ENCODE results near the gene CTDSPL.
A peak's percentile ranks its signal among the peaks of the same experiment; 100 is the strongest.
"Not testable (repeated sequence)": the region's sequence is repeated elsewhere in the genome, so short reads cannot be mapped to it uniquely, and the experiment has no call there.

The CTDSPL gene

DNA sequence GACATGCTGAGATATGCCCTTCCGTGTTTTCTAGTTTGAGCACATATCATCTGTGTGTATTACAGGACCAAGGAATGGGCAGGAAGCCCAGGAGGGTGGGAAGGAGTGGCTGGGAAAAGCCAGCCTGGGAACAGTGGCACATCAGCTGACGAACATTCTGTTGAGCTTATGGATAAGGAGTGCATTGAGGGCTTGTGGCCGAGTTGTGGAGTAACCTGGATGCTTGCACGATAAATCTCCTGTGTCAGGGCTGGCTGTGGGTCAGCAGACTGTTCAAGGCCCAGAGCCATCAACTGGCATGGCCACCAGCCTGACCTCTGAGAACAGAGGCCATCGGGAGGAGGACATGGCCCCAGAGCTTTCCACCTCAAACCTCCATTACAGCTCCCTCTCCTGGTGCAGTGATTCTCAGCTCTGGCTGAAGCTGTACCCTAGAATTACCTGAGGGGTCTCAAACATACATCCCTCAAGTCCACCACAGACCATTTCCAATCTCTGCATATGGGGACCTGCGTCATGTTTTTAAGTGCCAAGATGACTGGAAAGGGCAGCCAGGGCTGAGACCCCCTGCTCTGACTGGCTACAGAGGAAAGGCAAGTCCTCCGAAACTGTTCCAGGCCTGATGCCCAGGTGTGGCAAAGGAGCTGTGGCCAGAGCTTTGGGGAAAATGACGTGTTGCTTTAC lies 124.1 kb downstream of the CTDSPL start:
- no peak for DNase-seq (ENCODE audit: low read depth in 1 of 2, low spot score in 1 of 2)

GRCh38 chr3:37986479-37987314 lies 125.0 kb downstream of the CTDSPL start:
- DNase-seq (ENCODE audit: low read depth in 1 of 2, low spot score in 1 of 2), result no peak

- DNase-seq (ENCODE audit: low read depth in 1 of 2, low spot score in 1 of 2), result no peak
Measured at GRCh38 chr3:37987315-37987697, 125.6 kb downstream of the CTDSPL start.

DNA sequence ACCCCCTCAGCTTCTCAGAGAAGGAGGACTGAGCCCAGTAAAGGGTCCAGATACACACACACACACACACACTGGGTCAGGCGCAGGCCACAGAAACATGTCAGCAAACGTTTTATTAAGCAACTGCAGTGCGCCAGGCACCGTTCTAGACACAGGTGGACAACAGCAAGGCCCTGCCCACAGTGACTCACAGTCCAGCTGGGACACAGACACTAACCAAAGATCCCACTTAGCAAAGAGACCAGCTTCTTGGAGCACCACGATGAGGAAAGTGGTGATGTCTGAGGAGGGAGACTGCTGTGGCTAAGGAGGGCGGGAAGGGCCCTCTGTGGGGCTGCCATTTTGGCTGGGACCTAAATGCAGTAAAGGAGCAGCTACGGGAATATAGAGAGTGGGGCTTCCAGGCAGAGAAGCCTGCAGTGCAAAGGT lies 126.1 kb downstream of the CTDSPL start:
- no peak for DNase-seq (ENCODE audit: low read depth in 1 of 2, low spot score in 1 of 2)

GRCh38 chr3:37988376-37988775 lies 126.7 kb downstream of the CTDSPL start:
- not testable (repeated sequence) for DNase-seq (ENCODE audit: low read depth in 1 of 2, low spot score in 1 of 2)

GRCh38 chr3:37988931-37989525 lies 127.3 kb downstream of the CTDSPL start:
- no peak for DNase-seq (ENCODE audit: low read depth in 1 of 2, low spot score in 1 of 2)

- no peak for DNase-seq (ENCODE audit: low read depth in 1 of 2, low spot score in 1 of 2)
Measured at GRCh38 chr3:37989821-37990480, 128.3 kb downstream of the CTDSPL start.

- no peak for DNase-seq (ENCODE audit: low read depth in 1 of 2, low spot score in 1 of 2)
Measured at GRCh38 chr3:37990527-37990926, 128.8 kb downstream of the CTDSPL start, which contains the start of gene VILL. Gene VILL, plus strand, starts transcription at chr3:37990786. Its CDS starts 2,887 bp downstream, at chr3:37993673.

DNA sequence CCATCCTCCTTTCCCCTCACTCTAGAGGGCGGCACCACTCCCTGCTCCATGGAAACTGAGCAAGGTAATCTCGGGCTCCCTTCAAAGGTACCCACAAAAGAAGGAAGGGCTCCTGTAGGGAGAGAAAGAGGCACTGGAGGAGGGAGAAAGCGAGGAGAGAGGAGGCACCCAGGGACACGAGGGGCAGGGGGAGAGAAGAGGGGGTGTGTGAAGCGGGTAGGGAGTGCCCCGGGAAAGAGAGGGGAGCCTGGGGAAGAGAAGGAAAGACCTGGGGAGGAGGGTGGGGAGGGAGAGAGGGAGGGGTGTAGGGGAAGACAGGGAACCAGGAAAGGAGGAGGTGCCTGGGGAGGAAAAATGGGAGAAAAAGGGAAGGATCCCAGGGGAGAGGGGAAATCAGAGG lies 129.4 kb downstream of the CTDSPL start:
- no peak for DNase-seq (ENCODE audit: low read depth in 1 of 2, low spot score in 1 of 2)

DNA sequence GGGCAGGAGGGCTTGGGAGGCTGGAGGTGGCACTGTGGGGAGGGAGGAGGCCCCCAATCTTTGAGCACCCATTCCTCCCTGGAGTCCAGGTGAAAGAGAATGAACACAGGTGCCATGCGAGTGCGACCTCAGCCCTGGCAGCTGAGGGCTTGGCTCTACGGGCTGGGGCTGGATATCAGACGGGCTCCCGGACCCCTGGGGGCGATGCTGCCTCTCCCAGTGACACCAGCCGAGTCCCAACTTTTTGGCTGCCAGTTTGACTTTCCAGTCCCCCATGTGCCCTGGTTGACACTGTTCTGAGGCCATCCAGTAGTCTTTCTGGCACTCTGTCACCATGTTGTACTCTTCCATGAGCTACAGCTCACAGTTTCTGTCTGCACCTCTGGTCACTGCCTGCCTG lies 130.1 kb downstream of the CTDSPL start:
- DNase-seq (ENCODE audit: low read depth in 1 of 2, low spot score in 1 of 2), result no peak

- no peak for DNase-seq (ENCODE audit: low read depth in 1 of 2, low spot score in 1 of 2)
Measured at GRCh38 chr3:37992271-37993066, 130.8 kb downstream of the CTDSPL start.

DNA sequence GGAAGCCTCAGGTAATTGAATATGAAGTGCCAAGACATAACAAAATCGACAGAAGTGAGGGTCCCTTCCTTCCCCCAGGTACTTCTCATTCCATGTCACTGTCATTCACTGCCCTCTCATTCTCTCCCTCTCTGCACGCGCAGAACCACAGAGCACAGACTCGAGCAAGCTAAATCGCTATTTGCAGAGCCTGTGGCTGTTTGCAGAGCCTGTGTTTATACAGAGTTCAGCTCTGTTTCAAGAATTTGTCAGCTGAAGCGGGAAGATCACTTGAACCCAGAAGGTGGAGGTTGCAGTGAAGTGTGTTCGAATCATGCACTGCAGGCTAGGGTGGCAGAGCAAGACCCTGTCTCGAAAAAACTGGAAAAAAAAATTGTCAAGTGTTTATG lies 131.4 kb downstream of the CTDSPL start:
- no peak for DNase-seq (ENCODE audit: low read depth in 1 of 2, low spot score in 1 of 2)

- no peak for DNase-seq (ENCODE audit: low read depth in 1 of 2, low spot score in 1 of 2)
Measured at GRCh38 chr3:37993460-37993819, 131.8 kb downstream of the CTDSPL start.

- peak; percentile 53 to 56 for DNase-seq (ENCODE audit: low read depth in 1 of 2, low spot score in 1 of 2)
Measured at GRCh38 chr3:37993820-37994638, 132.3 kb downstream of the CTDSPL start.

- no peak for DNase-seq (ENCODE audit: low read depth in 1 of 2, low spot score in 1 of 2)
Measured at GRCh38 chr3:37994639-37994972, 132.9 kb downstream of the CTDSPL start.

- DNase-seq (ENCODE audit: low read depth in 1 of 2, low spot score in 1 of 2), result no peak
Measured at GRCh38 chr3:37995652-37996641, 134.3 kb downstream of the CTDSPL start.

DNA sequence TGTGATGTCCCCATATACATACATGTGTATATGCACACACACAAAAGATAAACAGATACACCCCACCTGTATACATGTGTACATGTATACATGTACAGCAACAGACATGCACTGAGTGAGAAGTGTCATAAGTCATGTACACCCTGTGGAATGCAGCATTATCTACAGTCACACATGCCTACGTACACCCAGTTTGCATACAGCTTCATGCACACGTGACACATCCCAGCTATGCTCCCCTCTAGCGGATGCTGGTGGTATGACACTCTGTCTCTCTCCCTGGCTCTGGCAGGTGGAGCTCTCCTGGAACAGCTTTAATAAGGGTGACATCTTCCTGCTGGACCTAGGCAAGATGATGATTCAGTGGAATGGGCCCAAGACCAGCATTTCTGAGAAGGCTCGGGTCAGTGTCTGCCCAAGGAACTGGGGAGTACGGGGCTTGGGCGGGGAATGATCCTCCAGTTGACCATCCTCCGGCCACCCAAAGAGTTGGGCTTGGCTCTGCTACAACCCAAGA lies 135.2 kb downstream of the CTDSPL start:
- DNase-seq (ENCODE audit: low read depth in 1 of 2, low spot score in 1 of 2), result peak; percentile 55 to 80

- DNase-seq (ENCODE audit: low read depth in 1 of 2, low spot score in 1 of 2), result no peak
Measured at GRCh38 chr3:37997342-37997741, 135.7 kb downstream of the CTDSPL start.

Data from activated CD4-positive, alpha-beta T cell treated with anti-CD3 and anti-CD28 coated beads, Interleukin-2, amount 50 U/mL, for 24 hours (primary cell).